Activated CD4-positive, alpha-beta T cell treated with anti-CD3 and anti-CD28 coated beads for 36 hours (primary cell): ENCODE measurements around the gene RBM20. TPM values are rescaled to one million over a fixed set of nuclear protein-coding genes. Genes with fewer than 3 reads are reported as not detected.

Source experiments
- ATAC-seq: fragments of 200-7000 bp; cut with Tn5 transposase; one replicate; pipeline ENCODE4 v1.10.0; 2021; ENCODE audit warnings: mild to moderate bottlenecking, moderate library complexity
- CTCF ChIA-PET: fragments of 350-600 bp; sonication (Branson Sonifier 250); formaldehyde crosslinking; loops from one replicate; lab custom pipeline; 2021; ENCODE audit warnings: antibody characterized with exemption; lab: Charles Lee
- POLR2A ChIA-PET: fragments of 350-600 bp; sonication (Branson Sonifier 250); formaldehyde crosslinking; loops from one replicate; lab custom pipeline; 2021; ENCODE audit warnings: antibody characterized with exemption, inconsistent platforms; lab: Charles Lee
- DNase-seq: peaks from one replicate; pipeline ENCODE4 v3.0.0-alpha.2; 2020
- H3K27ac Mint-ChIP-seq: one replicate; pipeline ENCODE4 v1.8.0; 2021; ENCODE audit warnings: mixed read lengths
- H3K27me3 Mint-ChIP-seq: one replicate; pipeline ENCODE4 v1.8.0; 2021; ENCODE audit warnings: mixed read lengths
- H3K36me3 Mint-ChIP-seq: one replicate; pipeline ENCODE4 v1.8.0; 2021; ENCODE audit warnings: low read depth, mixed read lengths
- H3K4me1 Mint-ChIP-seq: one replicate; pipeline ENCODE4 v1.8.0; 2021; ENCODE audit warnings: mixed read lengths
- H3K4me3 Mint-ChIP-seq: one replicate; pipeline ENCODE4 v1.8.0; 2021; ENCODE audit warnings: mild to moderate bottlenecking, moderate library complexity, mixed read lengths
- H3K9me3 Mint-ChIP-seq: one replicate; pipeline ENCODE4 v1.8.0; 2021; ENCODE audit warnings: low read depth, mixed read lengths
- intact Hi-C, 2 experiments: fragments of 100-400 bp; cut with DNase I in 1 of 2; cut with micrococcal nuclease in 1 of 2; formaldehyde crosslinking; loops; one replicate each; pipeline versions ENCODE4 v1.14.2 to v1.15.1; 2022 to 2024; cut with DNase I, micrococcal nuclease
- total RNA-seq, 2 experiments: library from RNA; stranded (reverse); gene quantifications; one replicate each; pipeline ENCODE4 v1.2.3, GENCODE V29; 2021

RBM20 gene
- total RNA-seq, 2 experiments from 2014 or later, result 0.05 to 0.40 TPM

- no peaks in the 10 kb centered on the region for H3K27me3 Mint-ChIP-seq
- H3K27ac Mint-ChIP-seq, result no peak overlapping the region
- no peaks in the 10 kb centered on the region for H3K4me1 Mint-ChIP-seq
- ChIA-PET CTCF (interaction anchor here (0.6 to 2.2 kb wide), 5 partner anchors 8 to 1123 kb away, joined by 3 to 9 read pairs (median 4); no protein-coding TSS in a partner anchor), POLR2A (no interaction called here)
- no peak for DNase-seq
- no peak overlapping the region for H3K4me3 Mint-ChIP-seq
- no peak for ATAC-seq
- no peaks in the 10 kb centered on the region for H3K36me3 Mint-ChIP-seq
- intact Hi-C loops, result no loop called here
- H3K9me3 Mint-ChIP-seq, result no peaks in the 10 kb centered on the region
These were observed 62.6 kb downstream of the RBM20 start for GRCh38 chr10:110706690-110707098.

- intact Hi-C loops, result no loop called here
- Mint-ChIP-seq H3K36me3 (no peaks in the 10 kb centered on the region), H3K9me3 (no peaks in the 10 kb centered on the region), H3K4me3 (no peak overlapping the region), H3K4me1 (no peaks in the 10 kb centered on the region), H3K27me3 (no peaks in the 10 kb centered on the region), H3K27ac (no peak overlapping the region)
- ATAC-seq (no peak), DNase-seq (no peak)
- ChIA-PET POLR2A (no interaction called here), CTCF (interaction anchor here (0.6 to 1.0 kb wide), 3 partner anchors 36 to 135 kb away, joined by 3 to 4 read pairs (median 3); no protein-coding TSS in a partner anchor)
These were observed 64.8 kb downstream of the RBM20 start for GRCh38 chr10:110708776-110709443.

DNA sequence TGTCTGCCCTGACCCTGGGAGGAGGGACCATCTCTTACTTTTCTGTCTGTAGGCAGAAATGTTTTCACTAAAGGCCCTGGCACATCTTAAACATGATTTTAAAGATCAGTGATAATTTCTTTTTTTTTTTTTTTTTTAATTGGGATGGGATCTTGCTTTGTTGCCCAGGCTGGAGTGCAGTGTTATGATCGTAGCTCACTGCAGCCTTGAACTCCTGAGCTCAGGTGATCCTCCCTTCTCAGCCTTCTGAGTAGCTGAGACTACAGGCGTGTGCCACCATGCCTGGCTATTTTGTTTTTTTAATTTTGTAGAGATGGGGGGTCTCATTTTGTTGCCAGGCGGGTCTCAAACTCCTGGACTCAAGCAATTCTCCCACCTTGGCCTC lies 65.3 kb downstream of the RBM20 start:
- H3K9me3 Mint-ChIP-seq, result no peaks in the 10 kb centered on the region
- no peaks in the 10 kb centered on the region for H3K36me3 Mint-ChIP-seq
- no peak overlapping the region for H3K27ac Mint-ChIP-seq
- intact Hi-C loops, result no loop called here
- ChIA-PET CTCF (interaction anchor here (0.6 to 1.0 kb wide), 3 partner anchors 13 to 134 kb away, joined by 3 read pairs; no protein-coding TSS in a partner anchor), POLR2A (no interaction called here)
- no peak overlapping the region for H3K4me3 Mint-ChIP-seq
- no peak for ATAC-seq
- no peak for DNase-seq
- no peaks in the 10 kb centered on the region for H3K27me3 Mint-ChIP-seq
- H3K4me1 Mint-ChIP-seq, result no peaks in the 10 kb centered on the region

DNA sequence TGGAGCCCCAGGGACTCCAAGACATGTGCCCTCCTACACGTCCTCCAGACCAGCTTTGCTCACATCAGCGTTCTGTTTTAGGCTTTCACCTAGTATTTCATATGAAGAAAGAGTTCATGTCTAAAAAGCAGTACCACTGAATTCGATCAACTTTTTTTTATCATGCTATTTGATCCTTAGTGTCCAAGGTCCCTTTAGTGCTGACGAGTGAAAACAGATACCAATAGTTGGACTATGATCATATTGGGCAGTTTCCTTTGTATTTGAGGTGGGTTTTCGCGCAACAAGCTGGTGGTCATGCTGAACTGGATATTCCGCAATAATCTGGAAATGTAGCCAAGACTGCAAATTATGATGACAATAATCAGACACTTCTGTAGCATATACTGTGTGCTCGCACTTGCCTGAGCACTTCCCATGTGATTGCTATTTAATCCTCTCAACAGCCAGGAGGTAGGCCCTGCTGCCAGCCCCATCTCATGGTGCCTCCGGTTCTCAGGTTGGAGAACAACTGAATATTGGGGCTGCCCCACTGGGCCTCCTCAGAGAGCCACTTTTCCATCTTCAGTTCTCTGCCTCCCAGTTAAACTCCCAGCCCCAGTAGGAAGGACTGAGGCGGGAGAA lies 65.9 kb downstream of the RBM20 start:
- ChIA-PET CTCF (interaction anchor here (1.0 kb wide), 1 partner anchor 13 kb away, joined by 3 read pairs; no protein-coding TSS in a partner anchor), POLR2A (no interaction called here)
- Mint-ChIP-seq H3K27ac (no peak overlapping the region), H3K27me3 (no peaks in the 10 kb centered on the region), H3K9me3 (no peaks in the 10 kb centered on the region), H3K36me3 (no peaks in the 10 kb centered on the region), H3K4me3 (no peak overlapping the region), H3K4me1 (no peaks in the 10 kb centered on the region)
- intact Hi-C loops, result no loop called here
- no peak for DNase-seq
- ATAC-seq, result no peak

DNA sequence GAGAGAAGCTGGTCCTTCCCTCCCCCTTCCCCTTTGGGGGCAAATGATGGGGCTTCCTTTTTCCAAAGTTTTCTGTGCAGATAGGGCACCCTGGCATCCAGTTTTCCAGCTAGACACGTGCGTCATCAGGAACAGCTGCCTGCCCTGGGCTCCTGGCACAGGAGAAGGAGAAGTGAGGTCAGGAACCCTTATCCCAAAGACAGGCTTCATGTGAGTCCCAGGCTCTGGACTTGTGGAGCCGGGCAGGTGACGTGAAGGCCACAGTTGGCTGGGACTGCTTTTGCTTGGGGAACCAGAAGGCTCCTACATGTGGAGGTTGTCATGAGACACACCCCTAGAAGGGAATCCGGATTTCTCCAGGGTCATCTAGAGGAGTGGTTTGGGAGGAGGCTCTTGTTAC lies 66.5 kb downstream of the RBM20 start:
- intact Hi-C loops, result no loop called here
- Mint-ChIP-seq H3K4me3 (no peak overlapping the region), H3K27ac (no peak overlapping the region), H3K36me3 (no peaks in the 10 kb centered on the region), H3K4me1 (no peaks in the 10 kb centered on the region), H3K27me3 (no peaks in the 10 kb centered on the region), H3K9me3 (no peaks in the 10 kb centered on the region)
- ATAC-seq (no peak), DNase-seq (no peak)
- ChIA-PET CTCF (interaction anchor here (1.0 kb wide), 1 partner anchor 14 kb away, joined by 3 read pairs; no protein-coding TSS in a partner anchor), POLR2A (no interaction called here)

GRCh38 chr10:110711382-110711781 lies 67.2 kb downstream of the RBM20 start:
- no peak overlapping the region for H3K4me3 Mint-ChIP-seq
- H3K27ac Mint-ChIP-seq, result no peak overlapping the region
- no peaks in the 10 kb centered on the region for H3K36me3 Mint-ChIP-seq
- ChIA-PET POLR2A (no interaction called here), CTCF (interaction anchor here (1.1 kb wide), 1 partner anchor 24 kb away, joined by 4 read pairs; no protein-coding TSS in a partner anchor)
- no peak for DNase-seq
- intact Hi-C loops, result no loop called here
- H3K4me1 Mint-ChIP-seq, result no peaks in the 10 kb centered on the region
- no peaks in the 10 kb centered on the region for H3K27me3 Mint-ChIP-seq
- H3K9me3 Mint-ChIP-seq, result no peaks in the 10 kb centered on the region
- no peak for ATAC-seq

GRCh38 chr10:110714356-110714755 lies 70.2 kb downstream of the RBM20 start:
- Mint-ChIP-seq H3K4me3 (no peak overlapping the region), H3K9me3 (no peaks in the 10 kb centered on the region), H3K27ac (no peak overlapping the region), H3K36me3 (no peaks in the 10 kb centered on the region), H3K4me1 (no peaks in the 10 kb centered on the region), H3K27me3 (no peaks in the 10 kb centered on the region)
- intact Hi-C loops, result no loop called here
- CTCF ChIA-PET, result interaction anchor here (0.8 to 2.2 kb wide), 3 partner anchors 31 to 107 kb away, joined by 3 to 6 read pairs (median 3); no protein-coding TSS in a partner anchor
- no peak for DNase-seq
- POLR2A ChIA-PET, result no interaction called here
- no peak for ATAC-seq

GRCh38 chr10:110717781-110718589 lies 73.8 kb downstream of the RBM20 start:
- no peak overlapping the region for H3K4me3 Mint-ChIP-seq
- no peaks in the 10 kb centered on the region for H3K9me3 Mint-ChIP-seq
- ATAC-seq (no peak), DNase-seq (no peak)
- ChIA-PET CTCF (interaction anchor here (0.6 to 1.0 kb wide), 2 partner anchors 21 to 24 kb away, joined by 3 read pairs; no protein-coding TSS in a partner anchor), POLR2A (no interaction called here)
- no peak overlapping the region for H3K27ac Mint-ChIP-seq
- H3K27me3 Mint-ChIP-seq, result no peaks in the 10 kb centered on the region
- H3K36me3 Mint-ChIP-seq, result no peaks in the 10 kb centered on the region
- peaks cover 4% of the 10 kb centered on the region for H3K4me1 Mint-ChIP-seq
- intact Hi-C loops, result no loop called here

DNA sequence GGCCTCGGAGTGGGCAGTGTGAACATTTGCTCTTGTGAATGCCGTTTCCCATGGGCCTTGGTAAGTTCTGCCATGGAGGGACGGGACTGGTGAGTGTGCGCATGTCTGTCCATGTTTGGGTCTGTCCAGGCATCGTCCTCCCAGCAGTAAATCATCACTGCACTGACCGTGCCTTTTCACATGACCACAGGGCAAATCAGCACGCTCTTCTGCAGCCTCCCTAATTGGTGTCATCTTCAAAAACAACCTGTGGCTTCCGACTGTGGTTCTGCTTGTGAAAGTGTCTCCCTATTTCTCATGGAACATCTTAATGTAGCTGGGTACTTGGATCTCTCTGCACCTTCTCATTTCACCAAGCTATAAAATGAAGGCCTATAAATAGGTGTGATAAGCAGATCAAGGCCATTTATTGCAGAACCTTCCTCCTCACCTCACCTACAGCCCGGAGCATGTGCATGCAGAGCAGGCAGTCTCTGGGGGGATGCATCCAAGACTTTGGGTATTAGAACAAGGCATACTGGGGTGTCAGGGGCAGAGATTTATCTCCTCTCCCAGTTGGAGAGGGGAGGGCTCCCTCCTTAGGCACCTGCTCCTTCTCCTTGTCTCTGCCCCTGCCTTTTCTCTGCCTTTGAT lies 77.4 kb downstream of the RBM20 start:
- CTCF ChIA-PET, result no interaction called here
- Mint-ChIP-seq H3K27me3 (no peaks in the 10 kb centered on the region), H3K27ac (no peak overlapping the region), H3K4me1 (peaks cover 39% of the 10 kb centered on the region), H3K4me3 (no peak overlapping the region), H3K36me3 (no peaks in the 10 kb centered on the region), H3K9me3 (no peaks in the 10 kb centered on the region)
- POLR2A ChIA-PET, result no interaction called here
- DNase-seq (no peak), ATAC-seq (no peak)
- intact Hi-C loops, result loop anchor here (5.0 kb wide), 2 partner anchors 104 to 109 kb away; no protein-coding TSS in a partner anchor

DNA sequence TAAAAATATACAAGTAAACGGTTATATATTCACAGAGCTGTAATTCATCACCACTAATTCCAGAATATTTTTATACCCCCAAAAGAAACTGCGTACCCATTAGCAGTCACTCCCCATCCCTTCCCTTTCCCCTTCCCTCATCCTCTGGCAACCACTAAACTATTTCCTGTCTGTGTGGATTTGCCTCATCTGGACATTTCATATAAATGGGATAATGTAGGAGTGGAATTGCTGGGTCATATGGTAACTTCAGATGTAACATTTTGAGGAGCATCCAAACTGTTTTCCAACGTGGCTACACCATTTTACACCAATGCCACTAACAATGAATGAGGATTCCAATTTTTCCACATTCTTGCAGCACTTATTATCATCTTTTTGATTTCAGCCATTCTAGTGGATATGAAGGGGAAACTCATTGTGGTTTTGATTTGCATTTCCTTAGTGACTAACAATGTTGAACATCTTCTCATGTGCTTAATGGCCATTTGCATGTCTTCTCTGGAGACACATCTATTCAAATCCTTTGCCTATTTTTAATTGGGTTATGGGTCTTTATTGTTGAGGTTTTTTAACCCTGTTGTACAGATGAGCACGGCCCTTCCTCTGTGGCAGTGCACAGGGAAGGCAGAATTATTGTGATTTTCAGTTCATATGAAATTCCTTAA lies 79.2 kb downstream of the RBM20 start:
- no peak overlapping the region for H3K4me3 Mint-ChIP-seq

More for the DNA sequence above, 79.2 kb downstream of the RBM20 start:
- H3K27me3 Mint-ChIP-seq, result no peaks in the 10 kb centered on the region
- ATAC-seq, result peak; percentile 41
- no peaks in the 10 kb centered on the region for H3K9me3 Mint-ChIP-seq
- ChIA-PET POLR2A (no interaction called here), CTCF (interaction anchor here (0.6 to 1.1 kb wide), 2 partner anchors 22 to 363 kb away, joined by 3 read pairs; no protein-coding TSS in a partner anchor)
- no peaks in the 10 kb centered on the region for H3K36me3 Mint-ChIP-seq
- peaks cover 39% of the 10 kb centered on the region for H3K4me1 Mint-ChIP-seq
- DNase-seq, result no peak
- intact Hi-C loops, result loop anchor here (5.0 kb wide), 2 partner anchors 106 to 111 kb away; no protein-coding TSS in a partner anchor
- H3K27ac Mint-ChIP-seq, result no peak overlapping the region
